Activated naive CD4-positive, alpha-beta T cell treated with anti-CD3 and anti-CD28 coated beads, Interleukin-2, amount 50 U/mL, for 24 hours (primary cell): ENCODE data around the gene PKNOX2.
A peak's percentile ranks its signal among the peaks of the same experiment; 100 is the strongest.

Experiments used
- H3K27ac Mint-ChIP-seq: one replicate; pipeline ENCODE4 v1.8.0; 2021; ENCODE audit warnings: mild to moderate bottlenecking, mixed read lengths
- H3K27me3 Mint-ChIP-seq: one replicate; pipeline ENCODE4 v1.8.0; 2021; ENCODE audit warnings: mixed read lengths
- H3K36me3 Mint-ChIP-seq: one replicate; pipeline ENCODE4 v1.8.0; 2021; ENCODE audit warnings: mixed read lengths
- H3K4me1 Mint-ChIP-seq: one replicate; pipeline ENCODE4 v1.8.0; 2021; ENCODE audit warnings: mixed read lengths
- H3K4me3 Mint-ChIP-seq: one replicate; pipeline ENCODE4 v1.8.0; 2021; ENCODE audit warnings: mild to moderate bottlenecking, mixed read lengths
- H3K9me3 Mint-ChIP-seq: one replicate; pipeline ENCODE4 v1.8.0; 2021; ENCODE audit warnings: mixed read lengths

Gene PKNOX2

GRCh38 chr11:125164422-125165110 lies at the start of gene PKNOX2:
Gene PKNOX2, plus strand, starts transcription at chr11:125164751. Its CDS starts 186,555 bp downstream, at chr11:125351306.
- H3K9me3 Mint-ChIP-seq, result no peaks in the 10 kb centered on the region
- H3K27ac Mint-ChIP-seq, result peak within 1 kb of the TSS; percentile 12
- peaks cover 39% of the 10 kb centered on the region for H3K27me3 Mint-ChIP-seq
- H3K4me3 Mint-ChIP-seq, result peak within 1 kb of the TSS; percentile 97
- peaks cover 2% of the 10 kb centered on the region for H3K36me3 Mint-ChIP-seq
- H3K4me1 Mint-ChIP-seq, result peaks cover 15% of the 10 kb centered on the region

- Mint-ChIP-seq H3K27me3 (peaks cover 14% of the 10 kb centered on the region), H3K9me3 (no peaks in the 10 kb centered on the region), H3K36me3 (peaks cover 2% of the 10 kb centered on the region), H3K27ac (no peak overlapping the region), H3K4me3 (no peak overlapping the region), H3K4me1 (no peaks in the 10 kb centered on the region)
Observed at GRCh38 chr11:125117429-125117828, 47.1 kb upstream of the PKNOX2 start.

- Mint-ChIP-seq H3K36me3 (no peaks in the 10 kb centered on the region), H3K27me3 (peaks cover 11% of the 10 kb centered on the region), H3K27ac (no peak overlapping the region), H3K4me3 (no peak overlapping the region), H3K9me3 (no peaks in the 10 kb centered on the region), H3K4me1 (peaks cover 4% of the 10 kb centered on the region)
Observed at GRCh38 chr11:125123194-125123946, 41.2 kb upstream of the PKNOX2 start.

GRCh38 chr11:125123947-125124617 lies 40.5 kb upstream of the PKNOX2 start:
- H3K36me3 Mint-ChIP-seq, result no peaks in the 10 kb centered on the region
- H3K27me3 Mint-ChIP-seq, result peaks cover 11% of the 10 kb centered on the region
- no peak overlapping the region for H3K4me3 Mint-ChIP-seq
- peaks cover 4% of the 10 kb centered on the region for H3K4me1 Mint-ChIP-seq
- no peaks in the 10 kb centered on the region for H3K9me3 Mint-ChIP-seq
- no peak overlapping the region for H3K27ac Mint-ChIP-seq

GRCh38 chr11:125124618-125124992 lies 39.9 kb upstream of the PKNOX2 start:
- Mint-ChIP-seq H3K36me3 (no peaks in the 10 kb centered on the region), H3K4me1 (peaks cover 4% of the 10 kb centered on the region), H3K27ac (no peak overlapping the region), H3K9me3 (no peaks in the 10 kb centered on the region), H3K4me3 (no peak overlapping the region), H3K27me3 (peaks cover 15% of the 10 kb centered on the region)

GRCh38 chr11:125128450-125128849 lies 36.1 kb upstream of the PKNOX2 start:
- Mint-ChIP-seq H3K27me3 (peaks cover 28% of the 10 kb centered on the region), H3K4me1 (peaks cover 4% of the 10 kb centered on the region), H3K36me3 (no peaks in the 10 kb centered on the region), H3K27ac (no peak overlapping the region), H3K9me3 (no peaks in the 10 kb centered on the region), H3K4me3 (no peak overlapping the region)

- Mint-ChIP-seq H3K4me3 (no peak overlapping the region), H3K27ac (no peak overlapping the region), H3K36me3 (no peaks in the 10 kb centered on the region), H3K27me3 (peaks cover 30% of the 10 kb centered on the region), H3K4me1 (no peaks in the 10 kb centered on the region), H3K9me3 (no peaks in the 10 kb centered on the region)
Observed at GRCh38 chr11:125129316-125129993, 35.1 kb upstream of the PKNOX2 start.

GRCh38 chr11:125132071-125132470 lies 32.5 kb upstream of the PKNOX2 start:
- no peak overlapping the region for H3K4me3 Mint-ChIP-seq
- no peaks in the 10 kb centered on the region for H3K9me3 Mint-ChIP-seq
- no peaks in the 10 kb centered on the region for H3K36me3 Mint-ChIP-seq
- H3K27ac Mint-ChIP-seq, result no peak overlapping the region
- H3K27me3 Mint-ChIP-seq, result peaks cover 36% of the 10 kb centered on the region
- H3K4me1 Mint-ChIP-seq, result no peaks in the 10 kb centered on the region

GRCh38 chr11:125132596-125132995 lies 32.0 kb upstream of the PKNOX2 start:
- H3K27ac Mint-ChIP-seq, result no peak overlapping the region
- no peak overlapping the region for H3K4me3 Mint-ChIP-seq
- peaks cover 34% of the 10 kb centered on the region for H3K27me3 Mint-ChIP-seq
- no peaks in the 10 kb centered on the region for H3K9me3 Mint-ChIP-seq
- no peaks in the 10 kb centered on the region for H3K36me3 Mint-ChIP-seq
- H3K4me1 Mint-ChIP-seq, result no peaks in the 10 kb centered on the region

GRCh38 chr11:125136001-125136400 lies 28.6 kb upstream of the PKNOX2 start:
- Mint-ChIP-seq H3K4me1 (no peaks in the 10 kb centered on the region), H3K27me3 (peaks cover 23% of the 10 kb centered on the region), H3K36me3 (no peaks in the 10 kb centered on the region), H3K27ac (no peak overlapping the region), H3K9me3 (no peaks in the 10 kb centered on the region), H3K4me3 (no peak overlapping the region)

GRCh38 chr11:125138966-125139365 lies 25.6 kb upstream of the PKNOX2 start:
- H3K27ac Mint-ChIP-seq, result no peak overlapping the region
- no peaks in the 10 kb centered on the region for H3K36me3 Mint-ChIP-seq
- no peak overlapping the region for H3K4me3 Mint-ChIP-seq
- H3K4me1 Mint-ChIP-seq, result peaks cover 7% of the 10 kb centered on the region
- H3K27me3 Mint-ChIP-seq, result peaks cover 20% of the 10 kb centered on the region
- no peaks in the 10 kb centered on the region for H3K9me3 Mint-ChIP-seq

- H3K27ac Mint-ChIP-seq, result no peak overlapping the region
- H3K36me3 Mint-ChIP-seq, result no peaks in the 10 kb centered on the region
- no peaks in the 10 kb centered on the region for H3K9me3 Mint-ChIP-seq
- H3K4me3 Mint-ChIP-seq, result no peak overlapping the region
- peaks cover 7% of the 10 kb centered on the region for H3K4me1 Mint-ChIP-seq
- H3K27me3 Mint-ChIP-seq, result peaks cover 17% of the 10 kb centered on the region
Observed at GRCh38 chr11:125139778-125140177, 24.8 kb upstream of the PKNOX2 start.

GRCh38 chr11:125140233-125140632 lies 24.3 kb upstream of the PKNOX2 start:
- H3K36me3 Mint-ChIP-seq, result no peaks in the 10 kb centered on the region

GRCh38 chr11:125141178-125141577 lies 23.4 kb upstream of the PKNOX2 start:
- peaks cover 7% of the 10 kb centered on the region for H3K4me1 Mint-ChIP-seq
- H3K4me3 Mint-ChIP-seq, result no peak overlapping the region
- no peak overlapping the region for H3K27ac Mint-ChIP-seq
- H3K9me3 Mint-ChIP-seq, result no peaks in the 10 kb centered on the region
- H3K27me3 Mint-ChIP-seq, result peaks cover 13% of the 10 kb centered on the region
- H3K36me3 Mint-ChIP-seq, result no peaks in the 10 kb centered on the region

More at GRCh38 chr11:125140233-125140632, 24.3 kb upstream of the PKNOX2 start:
- H3K27me3 Mint-ChIP-seq, result peaks cover 14% of the 10 kb centered on the region
- no peaks in the 10 kb centered on the region for H3K9me3 Mint-ChIP-seq
- no peak overlapping the region for H3K4me3 Mint-ChIP-seq
- H3K4me1 Mint-ChIP-seq, result peaks cover 7% of the 10 kb centered on the region
- peak overlapping the region; percentile 2 for H3K27ac Mint-ChIP-seq

GRCh38 chr11:125141686-125142535 lies 22.6 kb upstream of the PKNOX2 start:
- no peaks in the 10 kb centered on the region for H3K36me3 Mint-ChIP-seq
- H3K4me3 Mint-ChIP-seq, result peak overlapping the region; percentile 3
- peaks cover 13% of the 10 kb centered on the region for H3K27me3 Mint-ChIP-seq
- peak overlapping the region; percentile 43 for H3K27ac Mint-ChIP-seq
- H3K9me3 Mint-ChIP-seq, result no peaks in the 10 kb centered on the region
- peaks cover 7% of the 10 kb centered on the region for H3K4me1 Mint-ChIP-seq
